Right lobe of liver (tissue), 6 donors: ENCODE results near the gene SRRM4. TPM values are rescaled to one million over a fixed set of nuclear protein-coding genes. Genes with fewer than 3 reads are reported as not detected.
"Not testable (repeated sequence)": the region's sequence is repeated elsewhere in the genome, so short reads cannot be mapped to it uniquely, and the experiment has no call there.

Experiments
- ATAC-seq, 4 donors: fragments of 200-7000 bp; cut with Tn5 transposase; one replicate each; pipeline ENCODE4 v1.9.1; 2020; ENCODE audit warnings: mild to moderate bottlenecking in 4 of 4, moderate library complexity in 4 of 4
- DNase-seq, 3 donors: peaks; one replicate each; pipeline ENCODE4 v3.0.0-alpha.2; 2020
- H3K27ac ChIP-seq, 3 donors: fragments of 200-600 bp; one replicate each; pipeline ENCODE4 v1.8.0; 2022
- H3K27me3 ChIP-seq, 2 donors: fragments of 200-600 bp; one replicate each; pipeline ENCODE4 v1.8.0; 2022
- H3K36me3 ChIP-seq, 4 donors: fragments of 200-600 bp; sonication (generic) in 1 of 4; one replicate each; pipeline versions ENCODE4 v1.5.1 to v1.8.0; 2017 to 2022; ENCODE audit warnings: control low read depth in 1 of 4
- H3K4me1 ChIP-seq, 4 donors: fragments of 200-600 bp; sonication (generic) in 1 of 4; one replicate each; pipeline versions ENCODE4 v1.5.1 to v1.8.0; 2017 to 2022; ENCODE audit warnings: control low read depth in 1 of 4
- H3K4me3 ChIP-seq, 3 donors: fragments of 200-600 bp; one replicate each; pipeline ENCODE4 v1.8.0; 2022
- H3K9me3 ChIP-seq, 4 donors: fragments of 200-600 bp; sonication (generic) in 1 of 4; one replicate each; pipeline versions ENCODE4 v1.5.1 to v1.8.0; 2017 to 2022; ENCODE audit warnings: control low read depth in 1 of 4
- CTCF ChIP-seq, 4 donors: fragments of 200-600 bp in 3 of 4; fragments of 450-650 bp in 1 of 4; IDR thresholded peaks; one replicate each; pipeline versions ENCODE4 v1.5.1 to v1.8.0; 2016 to 2022; ENCODE audit warnings: antibody characterized with exemption in 4 of 4, mild to moderate bottlenecking in 2 of 4
- POLR2A ChIP-seq: fragments of 450-650 bp; IDR thresholded peaks from one replicate; pipeline ENCODE4 v1.6.1; 2017; ENCODE audit warnings: antibody characterized with exemption, mild to moderate bottlenecking
- WGBS: methylation state at CpG from one replicate; pipeline ENCODE4 v1.1.6; 2018; ENCODE audit warnings: low coverage, low lambda C conversion rate; ENCODE audit not compliant: insufficient coverage; ENCODE audit errors: missing lambda C conversion rate; 5-methylcytosine and 5-hydroxymethylcytosine counted together
- intact Hi-C, 2 donors: fragments of 100-400 bp; cut with DNase I; formaldehyde crosslinking; loops; one replicate each; pipeline versions ENCODE4 v1.11.2 to v1.14.1; 2022
- total RNA-seq, 6 experiments: library from RNA; depleted of rRNA in 2 of 6; stranded (reverse); fragments of >200 nt in 2 of 6; fragmentation: NEBNext Ultra II Directional in 3 of 6; extraction: Animal tissue kit (Norgen Biotek cat#: 25700) in 3 of 6; gene quantifications; one replicate each; pipeline versions ENCODE4 v1.1.0 to v1.2.4, GENCODE V29; 2016 to 2023
- donor health status: DM: no; HTN: yes; CAD: no.
- donor health status: DM: no; HTN: no; CAD: no.
- donor health status: DM: no; HTN: no; CAD: no.
- donor health status: DM: no; HTN: yes; CAD: no.
- donor health status: DM: no; HTN: yes; CAD: no.

The SRRM4 gene
- total RNA-seq, 6 experiments from 2014 or later, result not detected

- intact Hi-C loops, result no loop called here
- no peak overlapping the region for H3K27ac ChIP-seq
- no peak overlapping the region for H3K4me3 ChIP-seq
- no peaks in the 10 kb centered on the region for H3K36me3 ChIP-seq
- H3K27me3 ChIP-seq, result no peaks in the 10 kb centered on the region
- 30% methylated on average over 4 of the region's 4 CpGs for WGBS
- no peaks in the 10 kb centered on the region for H3K4me1 ChIP-seq
- no peak for TF ChIP-seq CTCF (IDR thresholded peaks at IDR 0.05)
- no peak for TF ChIP-seq POLR2A
- ATAC-seq, result no peak
- no peak for DNase-seq
- no peaks in the 10 kb centered on the region for H3K9me3 ChIP-seq
Measured at GRCh38 chr12:119005913-119006312, 24.6 kb downstream of the SRRM4 start.

DNA sequence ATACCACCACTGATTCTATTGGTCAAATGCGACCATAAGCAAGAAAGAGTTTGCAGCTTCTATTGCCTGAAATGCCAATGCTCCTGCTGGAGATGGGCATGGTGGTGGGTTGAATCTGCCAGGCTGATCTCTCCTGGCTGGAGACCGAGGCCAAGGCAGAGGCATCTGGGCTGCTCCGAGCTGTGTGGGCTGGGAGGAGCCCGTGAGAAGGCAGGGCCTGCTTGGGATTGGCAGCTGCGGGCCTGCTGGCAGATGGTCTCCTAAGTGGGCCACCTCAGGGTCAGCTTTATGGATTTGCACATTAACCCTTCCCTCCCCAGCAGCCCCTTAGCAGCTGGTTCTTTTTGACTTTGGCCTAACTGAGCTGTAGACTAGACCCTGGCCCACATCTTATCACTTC lies 25.4 kb downstream of the SRRM4 start:
- WGBS, result 80% methylated on average over 1 of the region's 5 CpGs
- no peaks in the 10 kb centered on the region for H3K9me3 ChIP-seq
- no peak overlapping the region for H3K4me3 ChIP-seq
- H3K27me3 ChIP-seq, result no peaks in the 10 kb centered on the region
- H3K36me3 ChIP-seq, result no peaks in the 10 kb centered on the region
- DNase-seq, result no peak
- no peak for ATAC-seq
- no peak overlapping the region for H3K27ac ChIP-seq
- TF ChIP-seq CTCF (IDR thresholded peaks at IDR 0.05), result no peak
- TF ChIP-seq POLR2A, result no peak
- no peaks in the 10 kb centered on the region for H3K4me1 ChIP-seq
- intact Hi-C loops, result no loop called here

DNA sequence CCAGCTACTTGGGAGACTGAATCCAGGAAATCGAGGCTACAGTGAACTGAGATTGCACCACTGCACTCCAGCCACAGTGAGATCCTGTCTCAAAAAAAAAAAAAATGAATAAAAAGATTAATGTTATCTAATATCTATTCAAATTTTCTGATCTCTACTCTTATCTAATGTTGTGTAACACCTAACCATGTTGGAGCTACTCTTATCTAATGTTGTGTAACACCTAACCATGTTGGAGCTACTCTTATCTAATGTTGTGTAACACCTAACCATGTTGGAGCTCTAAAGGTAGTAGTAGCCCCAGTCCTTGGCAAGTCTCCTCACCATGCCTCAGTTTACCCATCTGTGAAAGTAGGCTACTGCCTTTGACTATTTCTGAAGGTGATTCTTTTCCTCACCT lies 26.9 kb downstream of the SRRM4 start:
- H3K36me3 ChIP-seq, DNase-seq, intact Hi-C loops, H3K27ac ChIP-seq, H3K27me3 ChIP-seq, H3K4me1 ChIP-seq, H3K4me3 ChIP-seq, H3K9me3 ChIP-seq: not testable (repeated sequence)
- peak; percentile 75 to 85 (median 82) for ATAC-seq
- WGBS, result 22% methylated on average over 1 of the region's 1 CpG

DNA sequence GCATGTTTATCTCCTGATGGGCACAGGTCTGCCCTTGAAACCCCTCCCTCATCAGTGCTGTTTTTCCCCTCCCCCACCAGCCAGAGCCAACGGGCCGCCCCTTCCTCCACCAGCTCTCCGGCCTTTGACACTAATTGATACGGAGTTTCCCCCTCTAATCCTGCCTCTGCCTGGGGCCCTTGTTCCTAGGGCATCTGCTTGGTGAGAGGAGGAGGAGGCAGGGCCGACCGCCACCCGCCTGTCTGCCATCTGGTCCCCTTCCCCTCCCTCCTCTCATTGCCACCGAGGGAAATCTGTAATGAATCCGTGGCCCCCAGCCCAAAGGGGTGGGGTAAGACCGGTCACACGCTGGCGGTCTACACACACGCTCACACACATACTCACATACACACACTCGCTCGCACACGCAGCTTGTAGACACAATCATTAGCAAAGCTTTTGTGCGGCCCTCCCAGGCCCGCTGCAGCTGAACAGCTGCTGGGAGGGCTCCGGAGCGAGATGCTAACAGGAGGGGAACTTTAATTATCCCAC lies 27.4 kb downstream of the SRRM4 start:
- DNase-seq, result no peak
- intact Hi-C loops, result no loop called here
- no peak overlapping the region for H3K4me3 ChIP-seq
- WGBS, result 9% methylated on average over 18 of the region's 20 CpGs
- no peaks in the 10 kb centered on the region for H3K36me3 ChIP-seq
- no peaks in the 10 kb centered on the region for H3K4me1 ChIP-seq
- ATAC-seq, result no peak
- no peak overlapping the region for H3K27ac ChIP-seq
- no peaks in the 10 kb centered on the region for H3K9me3 ChIP-seq
- no peaks in the 10 kb centered on the region for H3K27me3 ChIP-seq
- no peak for TF ChIP-seq POLR2A
- no peak for TF ChIP-seq CTCF (IDR thresholded peaks at IDR 0.05)

DNA sequence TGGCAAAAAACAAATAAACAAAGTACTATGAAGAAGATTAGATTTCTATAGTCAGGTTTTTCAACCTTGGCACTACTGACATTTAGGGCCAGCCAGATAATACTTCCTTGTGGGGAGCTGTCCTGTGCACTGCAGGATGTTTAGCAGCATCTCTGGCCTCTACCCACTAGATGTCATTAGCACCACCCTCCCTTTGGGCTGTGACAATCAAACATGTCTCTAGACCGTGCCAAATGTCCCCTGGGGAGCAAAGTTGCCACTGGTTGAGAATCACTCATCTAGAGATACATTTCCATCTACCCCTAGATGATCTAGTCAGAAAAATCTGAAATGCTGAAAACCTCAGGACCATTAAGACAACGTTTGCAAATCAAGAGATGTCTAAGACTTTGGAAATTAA lies 29.9 kb downstream of the SRRM4 start:
- no peak overlapping the region for H3K27ac ChIP-seq
- no peaks in the 10 kb centered on the region for H3K4me1 ChIP-seq
- intact Hi-C loops, result no loop called here
- DNase-seq, result no peak
- no peaks in the 10 kb centered on the region for H3K9me3 ChIP-seq
- H3K36me3 ChIP-seq, result no peaks in the 10 kb centered on the region
- no peak for ATAC-seq
- H3K27me3 ChIP-seq, result no peaks in the 10 kb centered on the region
- WGBS, result 20% methylated on average over 2 of the region's 2 CpGs
- no peak overlapping the region for H3K4me3 ChIP-seq
- TF ChIP-seq CTCF (IDR thresholded peaks at IDR 0.05), result no peak
- TF ChIP-seq POLR2A, result no peak
